Panc1 (cell line): ENCODE results near the gene SSC5D.

Experiments used
- TCF7L2 ChIP-seq: IDR thresholded peaks from 2 replicates; pipeline ENCODE4 v1.6.1; 2011; ENCODE audit warnings: mild to moderate bottlenecking, low read depth, low read length, inconsistent platforms
- TF ChIP-seq, protein P1 (sequence below): fragments of 450-650 bp; IDR thresholded peaks from 2 replicates; pipeline ENCODE4 v1.5.1; 2017; ENCODE audit warnings: mild to moderate bottlenecking

GRCh38 chr19:55468054-55468393 lies 20.2 kb upstream of the SSC5D start:
- TF ChIP-seq, protein P1, sequence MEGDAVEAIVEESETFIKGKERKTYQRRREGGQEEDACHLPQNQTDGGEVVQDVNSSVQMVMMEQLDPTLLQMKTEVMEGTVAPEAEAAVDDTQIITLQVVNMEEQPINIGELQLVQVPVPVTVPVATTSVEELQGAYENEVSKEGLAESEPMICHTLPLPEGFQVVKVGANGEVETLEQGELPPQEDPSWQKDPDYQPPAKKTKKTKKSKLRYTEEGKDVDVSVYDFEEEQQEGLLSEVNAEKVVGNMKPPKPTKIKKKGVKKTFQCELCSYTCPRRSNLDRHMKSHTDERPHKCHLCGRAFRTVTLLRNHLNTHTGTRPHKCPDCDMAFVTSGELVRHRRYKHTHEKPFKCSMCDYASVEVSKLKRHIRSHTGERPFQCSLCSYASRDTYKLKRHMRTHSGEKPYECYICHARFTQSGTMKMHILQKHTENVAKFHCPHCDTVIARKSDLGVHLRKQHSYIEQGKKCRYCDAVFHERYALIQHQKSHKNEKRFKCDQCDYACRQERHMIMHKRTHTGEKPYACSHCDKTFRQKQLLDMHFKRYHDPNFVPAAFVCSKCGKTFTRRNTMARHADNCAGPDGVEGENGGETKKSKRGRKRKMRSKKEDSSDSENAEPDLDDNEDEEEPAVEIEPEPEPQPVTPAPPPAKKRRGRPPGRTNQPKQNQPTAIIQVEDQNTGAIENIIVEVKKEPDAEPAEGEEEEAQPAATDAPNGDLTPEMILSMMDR, result no peak
- TF ChIP-seq TCF7L2, result no peak
